Subcutaneous adipose tissue (tissue), 4 donors: ENCODE results near the gene S1PR3. TPM values are rescaled to one million over a fixed set of nuclear protein-coding genes. Genes with fewer than 3 reads are reported as not detected.

Experiments used
- CTCF ChIP-seq: fragments of 450-650 bp; IDR thresholded peaks from one replicate; pipeline ENCODE4 v1.5.1; 2016; ENCODE audit warnings: low read depth, mild to moderate bottlenecking, control low read depth, antibody characterized with exemption, moderate library complexity
- total RNA-seq, 4 donors: library from RNA; depleted of rRNA; stranded (reverse); fragments of >200 nt; gene quantifications; one replicate each; pipeline ENCODE4 v1.1.0, GENCODE V29; 2016

The S1PR3 gene
- total RNA-seq, 4 donors from 2014 or later: 6.2 to 22.1 (median 15.3) TPM

GRCh38 chr9:88959727-88960469 is 31.4 kb upstream of the S1PR3 start:
- TF ChIP-seq CTCF: no peak

- TF ChIP-seq CTCF: no peak
Observed at GRCh38 chr9:88960632-88961031, 30.6 kb upstream of the S1PR3 start.

GRCh38 chr9:88965473-88965872 is 25.8 kb upstream of the S1PR3 start:
- TF ChIP-seq CTCF: no peak

- no peak for TF ChIP-seq CTCF
Observed at GRCh38 chr9:88966894-88967676, 24.2 kb upstream of the S1PR3 start.

GRCh38 chr9:88968799-88969198 is 22.5 kb upstream of the S1PR3 start:
- TF ChIP-seq CTCF: no peak

GRCh38 chr9:88969646-88970373 is 21.5 kb upstream of the S1PR3 start:
- TF ChIP-seq CTCF: no peak
